NCI-H2107 treated with DMSO at 0.1 percent for 48 hours (cell line): ENCODE results near the gene CD19.
"Not testable (repeated sequence)": the region's sequence is repeated elsewhere in the genome, so short reads cannot be mapped to it uniquely, and the experiment has no call there.

Experiments
- DNase-seq: peaks from one replicate; lab custom pipeline; 2025; ENCODE audit not compliant: unreplicated experiment; lab: John Stamatoyannopoulos, UW

Gene CD19

DNA sequence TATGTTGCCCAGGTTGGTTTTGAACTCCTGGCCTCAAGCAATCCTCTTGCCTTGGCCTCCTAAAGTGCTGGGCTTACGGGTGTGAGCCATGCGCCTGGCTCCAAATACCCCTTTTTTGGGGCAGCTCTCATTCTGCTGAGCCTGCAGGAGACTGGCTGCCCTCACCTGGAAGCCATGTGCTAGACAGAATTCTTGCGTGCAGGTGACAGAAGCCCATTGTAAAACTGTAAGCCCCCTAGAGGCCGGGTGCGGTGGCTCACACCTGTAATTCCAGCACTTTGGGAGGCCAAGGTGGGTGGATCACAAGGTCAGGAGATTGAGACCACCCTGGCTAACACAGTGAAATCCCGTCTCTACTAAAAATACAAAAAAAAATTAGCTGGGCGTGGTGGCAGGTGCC, 48.6 kb downstream of the CD19 start:
- not testable (repeated sequence) for DNase-seq

DNA sequence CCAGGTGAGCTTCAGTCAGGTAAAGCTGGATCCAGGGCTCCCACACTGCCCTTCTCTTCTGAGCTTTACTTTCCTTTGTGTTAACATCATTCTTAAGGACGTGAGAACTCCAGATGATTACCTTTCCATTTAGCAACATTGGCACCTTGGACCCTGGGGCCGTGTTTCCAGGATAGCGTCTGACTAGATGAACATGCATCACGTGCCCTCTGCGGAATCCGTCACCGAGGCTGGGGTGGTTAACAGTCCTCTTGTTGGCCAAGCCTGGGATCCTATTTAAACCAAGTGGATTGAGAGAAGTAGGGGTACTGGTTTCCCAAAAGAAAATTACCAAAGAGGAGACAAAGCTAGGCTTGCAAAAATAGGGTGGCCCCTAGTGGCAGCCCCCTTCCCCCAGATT, 49.2 kb downstream of the CD19 start:
- DNase-seq: no peak

DNA sequence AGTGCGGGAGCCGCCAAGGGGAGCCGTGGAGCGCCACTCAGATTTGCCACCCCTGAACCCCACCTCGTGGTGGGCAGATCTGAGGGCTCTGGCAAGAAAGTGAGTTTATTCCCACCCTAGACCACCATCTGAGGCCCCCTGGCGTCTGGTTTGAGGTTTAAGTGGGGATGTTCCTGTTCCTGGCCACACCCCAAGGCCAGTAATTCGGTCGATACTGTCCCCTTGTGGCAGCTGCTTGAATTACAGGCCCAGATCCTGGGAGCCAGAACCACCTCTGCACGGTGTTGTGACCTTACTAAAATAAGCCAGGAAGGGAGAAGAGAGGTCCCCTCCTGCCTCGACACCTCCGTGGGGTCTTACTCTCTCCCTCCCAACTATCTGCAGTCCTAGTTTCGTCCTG, 49.7 kb downstream of the CD19 start:
- DNase-seq: no peak

DNA sequence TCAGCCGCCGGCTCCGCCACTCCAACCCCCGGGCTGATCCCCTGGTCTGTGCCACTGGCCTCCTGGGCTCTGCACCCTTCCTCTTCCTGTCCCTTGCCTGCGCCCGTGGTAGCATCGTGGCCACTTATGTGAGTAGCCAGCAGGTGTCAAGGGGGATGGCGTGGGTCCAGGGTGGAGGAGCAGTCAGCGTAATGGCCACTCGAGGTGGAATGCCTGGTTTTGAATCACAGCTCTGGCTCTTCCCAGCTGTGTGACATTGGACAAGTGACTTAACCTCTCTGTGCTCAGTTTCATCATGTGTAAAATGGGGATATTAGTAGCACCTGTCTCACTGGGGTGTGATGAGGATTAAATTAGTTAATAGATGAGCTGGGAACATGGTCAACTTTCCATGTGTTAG, 50.6 kb downstream of the CD19 start:
- DNase-seq: no peak

DNA sequence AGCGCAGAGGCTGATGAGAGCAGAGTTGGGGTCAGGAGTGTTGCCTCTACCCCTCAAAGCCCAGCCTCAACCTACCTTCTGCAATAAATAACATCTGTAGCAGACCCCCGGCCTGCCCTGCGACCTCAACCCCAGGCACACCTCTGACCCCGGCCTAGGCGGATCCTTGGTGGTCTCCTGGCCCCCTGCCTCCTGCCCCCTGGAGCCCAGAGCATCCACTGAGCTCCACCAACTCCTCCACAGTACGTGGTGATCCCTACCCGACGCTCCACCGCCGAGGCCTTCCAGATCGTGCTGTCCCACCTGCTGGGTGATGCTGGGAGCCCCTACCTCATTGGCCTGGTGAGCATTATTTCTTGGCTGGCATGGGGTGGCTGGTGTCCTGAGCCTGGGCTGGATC, 51.2 kb downstream of the CD19 start:
- DNase-seq: no peak

DNA sequence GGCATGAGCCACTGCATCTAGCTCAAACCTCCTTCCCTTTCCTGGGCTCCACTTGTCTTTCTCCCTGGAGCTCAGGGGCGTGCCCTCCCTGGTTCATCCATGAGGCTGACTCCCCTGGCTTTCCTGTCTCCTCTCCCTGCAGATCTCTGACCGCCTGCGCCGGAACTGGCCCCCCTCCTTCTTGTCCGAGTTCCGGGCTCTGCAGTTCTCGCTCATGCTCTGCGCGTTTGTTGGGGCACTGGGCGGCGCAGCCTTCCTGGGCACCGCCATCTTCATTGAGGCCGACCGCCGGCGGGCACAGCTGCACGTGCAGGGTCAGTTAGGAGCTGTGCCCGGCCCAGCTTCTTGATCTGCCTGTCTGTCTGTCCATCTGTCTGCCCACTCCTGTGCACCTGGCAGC, 51.9 kb downstream of the CD19 start:
- no peak for DNase-seq

DNA sequence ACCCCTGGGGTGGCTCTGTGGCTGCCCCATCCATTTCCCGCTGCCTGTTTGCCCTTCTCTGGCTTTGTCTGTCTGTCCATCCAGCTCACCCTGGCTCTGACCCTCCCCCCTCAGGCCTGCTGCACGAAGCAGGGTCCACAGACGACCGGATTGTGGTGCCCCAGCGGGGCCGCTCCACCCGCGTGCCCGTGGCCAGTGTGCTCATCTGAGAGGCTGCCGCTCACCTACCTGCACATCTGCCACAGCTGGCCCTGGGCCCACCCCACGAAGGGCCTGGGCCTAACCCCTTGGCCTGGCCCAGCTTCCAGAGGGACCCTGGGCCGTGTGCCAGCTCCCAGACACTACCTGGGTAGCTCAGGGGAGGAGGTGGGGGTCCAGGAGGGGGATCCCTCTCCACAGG, 52.3 kb downstream of the CD19 start:
- DNase-seq: no peak

DNA sequence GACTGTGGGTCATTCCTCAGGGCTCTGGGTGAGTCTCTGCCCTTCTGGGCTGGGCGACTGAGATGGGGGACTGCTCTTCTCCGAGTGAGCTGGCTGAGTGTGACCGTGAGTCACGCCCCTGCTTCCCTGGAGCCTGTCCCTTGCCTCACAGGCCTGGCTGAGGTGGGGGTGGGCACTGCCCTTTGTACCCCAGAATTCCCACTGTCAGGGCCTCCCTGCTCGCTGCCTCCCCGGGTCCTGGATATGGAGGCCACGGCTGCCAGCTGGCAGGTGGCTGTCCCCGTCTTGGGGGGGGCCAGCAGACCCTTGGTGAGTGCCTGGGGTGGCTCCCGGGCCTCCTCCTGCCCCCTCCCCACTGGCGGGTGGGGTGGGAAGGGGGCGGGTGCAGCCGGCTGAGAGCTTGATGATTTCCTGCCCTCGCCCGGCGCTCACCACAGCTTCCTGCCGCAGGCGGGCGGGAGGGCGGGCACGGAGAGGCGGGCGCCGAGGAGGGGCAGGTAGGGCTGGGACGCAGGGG, 52.9 kb downstream of the CD19 start, which contains the start of gene LAT:
Gene LAT, plus strand, starts transcription at position 434 of the 517 bp plus-strand sequence. CDS start 366 bp downstream, outside the sequence.
- DNase-seq: no peak

DNA sequence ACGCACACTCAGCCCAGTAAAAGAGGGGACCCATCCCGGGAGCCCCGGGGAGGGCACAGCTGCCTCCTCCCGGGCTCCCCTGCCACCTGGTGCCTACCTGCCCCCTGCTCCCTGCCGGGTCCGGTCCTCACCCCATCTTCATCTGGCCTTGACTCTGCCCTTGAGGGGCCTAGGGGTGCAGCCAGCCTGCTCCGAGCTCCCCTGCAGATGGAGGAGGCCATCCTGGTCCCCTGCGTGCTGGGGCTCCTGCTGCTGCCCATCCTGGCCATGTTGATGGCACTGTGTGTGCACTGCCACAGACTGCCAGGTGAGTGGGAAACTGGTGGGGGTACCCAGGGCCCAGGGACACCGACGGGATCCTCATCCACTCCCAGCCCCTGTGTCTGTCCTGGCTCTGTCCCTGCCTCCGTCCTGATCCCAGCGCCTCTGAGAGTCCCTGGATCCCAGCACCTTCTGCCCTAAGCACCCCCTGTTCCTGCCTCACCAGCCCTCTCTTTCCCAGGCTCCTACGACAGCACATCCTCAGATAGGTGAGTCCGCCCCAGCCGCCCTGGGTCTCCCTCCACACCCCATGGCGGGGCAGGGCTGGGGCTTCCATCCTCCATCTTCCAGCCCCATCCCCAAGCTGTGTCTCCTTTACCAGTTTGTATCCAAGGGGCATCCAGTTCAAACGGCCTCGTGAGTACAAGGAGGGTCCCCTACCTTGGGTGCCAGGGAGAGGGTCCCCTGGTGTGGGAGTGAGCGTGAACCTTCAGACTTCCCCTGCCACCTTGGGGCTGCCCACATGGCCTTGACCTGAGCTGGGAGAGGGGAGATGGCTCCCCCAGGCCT, 53.7 kb downstream of the CD19 start:
- no peak for DNase-seq

DNA sequence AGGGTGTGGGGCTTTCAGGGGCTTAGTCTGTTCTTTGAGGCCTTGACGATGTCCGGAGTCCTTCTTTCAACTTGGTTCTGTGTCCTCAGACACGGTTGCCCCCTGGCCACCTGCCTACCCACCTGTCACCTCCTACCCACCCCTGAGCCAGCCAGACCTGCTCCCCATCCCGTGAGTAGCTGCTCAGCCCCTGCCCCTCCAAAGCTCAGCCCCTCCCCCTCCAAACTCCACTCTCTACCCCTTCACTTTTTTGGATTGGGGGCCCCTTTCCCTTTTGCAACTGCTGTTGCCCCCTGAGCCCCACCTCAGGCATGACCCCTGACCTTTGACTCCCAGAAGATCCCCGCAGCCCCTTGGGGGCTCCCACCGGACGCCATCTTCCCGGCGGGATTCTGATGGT, 54.3 kb downstream of the CD19 start:
- no peak for DNase-seq

DNA sequence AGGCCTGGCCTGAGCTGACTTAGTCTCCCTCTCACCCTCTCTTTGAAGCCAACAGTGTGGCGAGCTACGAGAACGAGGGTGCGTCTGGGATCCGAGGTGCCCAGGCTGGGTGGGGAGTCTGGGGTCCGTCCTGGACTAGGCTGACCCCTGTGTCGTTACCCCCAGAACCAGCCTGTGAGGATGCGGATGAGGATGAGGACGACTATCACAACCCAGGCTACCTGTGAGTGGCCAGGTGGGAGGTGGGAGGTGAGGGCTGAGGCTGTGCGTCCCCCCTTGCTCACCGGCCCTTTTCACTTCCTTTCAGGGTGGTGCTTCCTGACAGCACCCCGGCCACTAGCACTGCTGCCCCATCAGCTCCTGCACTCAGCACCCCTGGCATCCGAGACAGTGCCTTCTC, 54.7 kb downstream of the CD19 start:
- DNase-seq: no peak

DNA sequence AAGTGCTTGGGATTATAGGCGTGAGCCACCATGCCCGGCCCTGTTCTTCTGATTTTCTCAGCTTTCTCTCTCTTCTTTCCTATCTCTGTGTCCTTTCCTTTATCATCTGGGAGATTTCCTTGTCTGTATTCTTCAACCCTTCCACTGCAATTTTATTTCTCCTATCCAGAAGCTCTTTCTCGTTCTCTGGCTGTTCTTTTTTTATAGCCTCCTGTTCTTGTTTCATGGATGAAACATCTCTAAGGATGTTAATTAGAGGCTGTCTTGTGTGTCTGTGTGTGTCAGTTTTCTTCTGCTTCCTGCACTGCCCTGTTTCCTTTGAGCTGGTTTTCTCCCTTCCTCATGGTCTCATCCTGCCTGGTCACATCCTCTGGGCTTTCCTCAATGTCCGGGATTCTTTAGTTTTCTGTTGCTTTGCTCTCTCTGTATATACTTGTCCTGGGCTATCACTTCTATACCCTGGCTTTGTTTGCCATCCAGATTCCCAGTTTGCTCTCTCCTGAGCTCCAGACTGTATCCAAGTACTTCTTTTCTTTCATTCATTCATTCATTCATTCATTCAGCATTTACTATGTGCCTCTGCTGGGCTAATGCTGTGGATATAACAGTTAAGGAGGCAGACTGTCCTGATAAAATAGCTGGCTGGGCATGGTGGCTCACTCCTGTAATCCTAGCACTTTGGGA, 55.5 kb downstream of the CD19 start:
- no peak for DNase-seq
